ENCODE measurements around the gene SSH2.
"Not testable (repeated sequence)": the region's sequence is repeated elsewhere in the genome, so short reads cannot be mapped to it uniquely, and the experiment has no call there.

SSH2 gene

GRCh38 chr17:29697371-29697770 lies 232.7 kb downstream of the SSH2 start:
- no peak for DNase-seq

- no peak for DNase-seq
Observed at GRCh38 chr17:29694918-29695563, 235.0 kb downstream of the SSH2 start.

- no peak for DNase-seq
Observed at GRCh38 chr17:29693751-29694150, 236.3 kb downstream of the SSH2 start.

- no peak for DNase-seq
Observed at GRCh38 chr17:29687596-29687995, 242.4 kb downstream of the SSH2 start.

GRCh38 chr17:29686993-29687590 lies 242.9 kb downstream of the SSH2 start:
- DNase-seq, result no peak

GRCh38 chr17:29683481-29683880 lies 246.5 kb downstream of the SSH2 start:
- DNase-seq, result no peak

- no peak for DNase-seq
Observed at GRCh38 chr17:29682987-29683386, 247.0 kb downstream of the SSH2 start.

- no peak for DNase-seq
Observed at GRCh38 chr17:29682054-29682453, 248.0 kb downstream of the SSH2 start.

GRCh38 chr17:29677824-29678223 lies 252.2 kb downstream of the SSH2 start:
- no peak for DNase-seq

- DNase-seq, result no peak
Observed at GRCh38 chr17:29677221-29677791, 252.7 kb downstream of the SSH2 start.

GRCh38 chr17:29675961-29676360 lies 254.1 kb downstream of the SSH2 start:
- DNase-seq, result not testable (repeated sequence)

- no peak for DNase-seq
Observed at GRCh38 chr17:29674281-29674680, 255.7 kb downstream of the SSH2 start.

GRCh38 chr17:29671661-29672060 lies 258.4 kb downstream of the SSH2 start:
- DNase-seq, result no peak

GRCh38 chr17:29669266-29669665 lies 260.8 kb downstream of the SSH2 start:
- no peak for DNase-seq

GRCh38 chr17:29667969-29668368 lies 262.1 kb downstream of the SSH2 start:
- DNase-seq, result no peak

- DNase-seq, result no peak
Observed at GRCh38 chr17:29665481-29665810, 264.6 kb downstream of the SSH2 start.

GRCh38 chr17:29664743-29665480 lies 265.1 kb downstream of the SSH2 start:
- no peak for DNase-seq

- no peak for DNase-seq
Observed at GRCh38 chr17:29663155-29663554, 266.9 kb downstream of the SSH2 start.

GRCh38 chr17:29661213-29661612 lies 268.8 kb downstream of the SSH2 start:
- no peak for DNase-seq

GRCh38 chr17:29659155-29659554 lies 270.9 kb downstream of the SSH2 start:
- DNase-seq, result no peak

GRCh38 chr17:29655323-29655722 lies 274.7 kb downstream of the SSH2 start:
- no peak for DNase-seq

- DNase-seq, result no peak
Observed at GRCh38 chr17:29653995-29654714, 275.9 kb downstream of the SSH2 start.

GRCh38 chr17:29652976-29653375 lies 277.1 kb downstream of the SSH2 start:
- DNase-seq, result no peak
